Lower leg skin (tissue), 3 donors: ENCODE data around the gene PTPRN2.

ENCODE experiments used
- POLR2A ChIP-seq, 2 donors: fragments of 450-650 bp; IDR thresholded peaks; one replicate each; pipeline ENCODE4 v1.6.1; 2016 to 2017; ENCODE audit warnings: antibody characterized with exemption in 2 of 2, mild to moderate bottlenecking in 1 of 2, moderate library complexity in 1 of 2
- TF ChIP-seq, protein P1 (sequence below), 3 donors: fragments of 450-650 bp; IDR thresholded peaks; one replicate each; pipeline ENCODE4 v1.5.1; 2016; ENCODE audit warnings: antibody characterized with exemption in 3 of 3, mild to moderate bottlenecking in 3 of 3, moderate library complexity in 2 of 3

DNA sequence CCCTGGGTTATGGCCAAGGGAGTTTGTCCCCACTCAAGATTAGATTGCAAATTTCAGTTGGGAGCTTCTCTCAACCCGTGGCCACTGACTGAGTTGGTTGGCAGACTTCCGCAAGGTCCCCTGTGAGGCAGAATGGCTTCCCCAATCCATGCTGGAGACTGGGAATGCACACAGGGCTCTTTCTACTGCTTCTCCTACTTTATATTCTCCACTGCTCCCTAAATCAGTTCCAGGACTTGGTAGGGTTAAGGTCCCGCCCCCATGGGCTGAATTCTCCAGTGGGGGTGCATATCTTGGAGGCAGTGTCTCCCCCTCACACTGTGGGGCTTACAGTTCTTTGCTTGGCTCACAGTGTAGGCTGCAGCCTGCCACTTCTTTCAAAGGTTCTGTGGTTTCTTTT lies 404.2 kb downstream of the PTPRN2 start:
- TF ChIP-seq, protein P1, sequence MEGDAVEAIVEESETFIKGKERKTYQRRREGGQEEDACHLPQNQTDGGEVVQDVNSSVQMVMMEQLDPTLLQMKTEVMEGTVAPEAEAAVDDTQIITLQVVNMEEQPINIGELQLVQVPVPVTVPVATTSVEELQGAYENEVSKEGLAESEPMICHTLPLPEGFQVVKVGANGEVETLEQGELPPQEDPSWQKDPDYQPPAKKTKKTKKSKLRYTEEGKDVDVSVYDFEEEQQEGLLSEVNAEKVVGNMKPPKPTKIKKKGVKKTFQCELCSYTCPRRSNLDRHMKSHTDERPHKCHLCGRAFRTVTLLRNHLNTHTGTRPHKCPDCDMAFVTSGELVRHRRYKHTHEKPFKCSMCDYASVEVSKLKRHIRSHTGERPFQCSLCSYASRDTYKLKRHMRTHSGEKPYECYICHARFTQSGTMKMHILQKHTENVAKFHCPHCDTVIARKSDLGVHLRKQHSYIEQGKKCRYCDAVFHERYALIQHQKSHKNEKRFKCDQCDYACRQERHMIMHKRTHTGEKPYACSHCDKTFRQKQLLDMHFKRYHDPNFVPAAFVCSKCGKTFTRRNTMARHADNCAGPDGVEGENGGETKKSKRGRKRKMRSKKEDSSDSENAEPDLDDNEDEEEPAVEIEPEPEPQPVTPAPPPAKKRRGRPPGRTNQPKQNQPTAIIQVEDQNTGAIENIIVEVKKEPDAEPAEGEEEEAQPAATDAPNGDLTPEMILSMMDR (IDR thresholded peaks at IDR 0.05): no peak
- TF ChIP-seq POLR2A (IDR thresholded peaks at IDR 0.05): no peak
